ENCODE data around the gene CTBS.

DNA sequence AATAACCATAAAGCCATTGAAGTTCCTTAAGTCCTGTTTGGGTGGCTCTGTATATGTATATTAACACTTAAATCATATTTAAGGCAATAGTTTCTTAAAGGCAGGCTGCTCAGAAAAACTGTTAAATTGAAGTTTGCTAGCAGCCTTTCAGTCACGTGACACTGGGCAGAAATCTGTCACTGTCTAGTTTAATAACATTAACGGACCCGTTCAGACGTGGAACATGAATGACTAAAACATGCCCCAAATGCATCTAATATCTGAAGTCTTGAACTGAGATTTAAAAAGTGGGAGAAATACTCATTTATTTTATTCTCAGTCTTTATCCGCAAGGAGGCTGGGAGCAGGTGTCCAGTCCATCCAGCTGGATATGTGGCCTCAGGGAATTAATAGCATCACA lies 71.3 kb downstream of the CTBS start:
- TF ChIP-seq, protein P1, sequence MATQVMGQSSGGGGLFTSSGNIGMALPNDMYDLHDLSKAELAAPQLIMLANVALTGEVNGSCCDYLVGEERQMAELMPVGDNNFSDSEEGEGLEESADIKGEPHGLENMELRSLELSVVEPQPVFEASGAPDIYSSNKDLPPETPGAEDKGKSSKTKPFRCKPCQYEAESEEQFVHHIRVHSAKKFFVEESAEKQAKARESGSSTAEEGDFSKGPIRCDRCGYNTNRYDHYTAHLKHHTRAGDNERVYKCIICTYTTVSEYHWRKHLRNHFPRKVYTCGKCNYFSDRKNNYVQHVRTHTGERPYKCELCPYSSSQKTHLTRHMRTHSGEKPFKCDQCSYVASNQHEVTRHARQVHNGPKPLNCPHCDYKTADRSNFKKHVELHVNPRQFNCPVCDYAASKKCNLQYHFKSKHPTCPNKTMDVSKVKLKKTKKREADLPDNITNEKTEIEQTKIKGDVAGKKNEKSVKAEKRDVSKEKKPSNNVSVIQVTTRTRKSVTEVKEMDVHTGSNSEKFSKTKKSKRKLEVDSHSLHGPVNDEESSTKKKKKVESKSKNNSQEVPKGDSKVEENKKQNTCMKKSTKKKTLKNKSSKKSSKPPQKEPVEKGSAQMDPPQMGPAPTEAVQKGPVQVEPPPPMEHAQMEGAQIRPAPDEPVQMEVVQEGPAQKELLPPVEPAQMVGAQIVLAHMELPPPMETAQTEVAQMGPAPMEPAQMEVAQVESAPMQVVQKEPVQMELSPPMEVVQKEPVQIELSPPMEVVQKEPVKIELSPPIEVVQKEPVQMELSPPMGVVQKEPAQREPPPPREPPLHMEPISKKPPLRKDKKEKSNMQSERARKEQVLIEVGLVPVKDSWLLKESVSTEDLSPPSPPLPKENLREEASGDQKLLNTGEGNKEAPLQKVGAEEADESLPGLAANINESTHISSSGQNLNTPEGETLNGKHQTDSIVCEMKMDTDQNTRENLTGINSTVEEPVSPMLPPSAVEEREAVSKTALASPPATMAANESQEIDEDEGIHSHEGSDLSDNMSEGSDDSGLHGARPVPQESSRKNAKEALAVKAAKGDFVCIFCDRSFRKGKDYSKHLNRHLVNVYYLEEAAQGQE (IDR thresholded peaks at IDR 0.05; ENCODE audit: insufficient read depth in 1 of 2, low read depth in 2 of 2, low read length in 1 of 2), result no peak
- TF ChIP-seq, protein P2, sequence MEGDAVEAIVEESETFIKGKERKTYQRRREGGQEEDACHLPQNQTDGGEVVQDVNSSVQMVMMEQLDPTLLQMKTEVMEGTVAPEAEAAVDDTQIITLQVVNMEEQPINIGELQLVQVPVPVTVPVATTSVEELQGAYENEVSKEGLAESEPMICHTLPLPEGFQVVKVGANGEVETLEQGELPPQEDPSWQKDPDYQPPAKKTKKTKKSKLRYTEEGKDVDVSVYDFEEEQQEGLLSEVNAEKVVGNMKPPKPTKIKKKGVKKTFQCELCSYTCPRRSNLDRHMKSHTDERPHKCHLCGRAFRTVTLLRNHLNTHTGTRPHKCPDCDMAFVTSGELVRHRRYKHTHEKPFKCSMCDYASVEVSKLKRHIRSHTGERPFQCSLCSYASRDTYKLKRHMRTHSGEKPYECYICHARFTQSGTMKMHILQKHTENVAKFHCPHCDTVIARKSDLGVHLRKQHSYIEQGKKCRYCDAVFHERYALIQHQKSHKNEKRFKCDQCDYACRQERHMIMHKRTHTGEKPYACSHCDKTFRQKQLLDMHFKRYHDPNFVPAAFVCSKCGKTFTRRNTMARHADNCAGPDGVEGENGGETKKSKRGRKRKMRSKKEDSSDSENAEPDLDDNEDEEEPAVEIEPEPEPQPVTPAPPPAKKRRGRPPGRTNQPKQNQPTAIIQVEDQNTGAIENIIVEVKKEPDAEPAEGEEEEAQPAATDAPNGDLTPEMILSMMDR (IDR thresholded peaks at IDR 0.05), result no peak
- TF ChIP-seq POLR2AphosphoS5 (IDR thresholded peaks at IDR 0.05; ENCODE audit: low read depth, low read length) (no peak), TCF7L2 (IDR thresholded peaks at IDR 0.05; ENCODE audit: low read depth, low read length) (no peak)

Data from Panc1 (cell line).